K562 (cell line): ENCODE results near the gene PLEKHA6.

Source experiments
- JUN ChIP-seq, 2 experiments: sonication (generic) in 1 of 2; formaldehyde crosslinking in 1 of 2; IDR thresholded peaks; 2 replicates each; pipeline versions ENCODE4 v1.6.1 to v1.8.0; 2012 to 2022; ENCODE audit warnings: borderline replicate concordance in 2 of 2, mild to moderate bottlenecking in 2 of 2, improper control_type of control experiment in 1 of 2, low read depth in 1 of 2, low read length in 1 of 2, missing genetic modification reagents in 1 of 2
- RBBP5 ChIP-seq: fragments of 200-600 bp; sonication (generic); IDR thresholded peaks from 2 replicates; pipeline ENCODE4 v1.6.1; 2012; ENCODE audit warnings: borderline replicate concordance, mild to moderate bottlenecking, low read length, control low read depth, inconsistent platforms; ENCODE audit not compliant: insufficient read depth, poor library complexity, severe bottlenecking
- TF ChIP-seq, protein P1 (sequence below), 2 experiments: fragments of 450-650 bp; IDR thresholded peaks; 2 replicates each; pipeline ENCODE4 v1.6.1; 2016
- TF ChIP-seq, protein P2 (sequence below), 2 experiments: fragments of 450-650 bp in 1 of 2; sonication (generic) in 1 of 2; formaldehyde crosslinking; conservative IDR thresholded peaks; 2 replicates each; pipeline versions ENCODE4 v1.4.0 to v1.8.1; 2020 to 2022; ENCODE audit warnings: mild to moderate bottlenecking in 1 of 2, missing genetic modification reagents in 1 of 2

GRCh38 chr1:204404629-204405028 lies 44.9 kb upstream of the PLEKHA6 start:
- TF ChIP-seq, protein P1, sequence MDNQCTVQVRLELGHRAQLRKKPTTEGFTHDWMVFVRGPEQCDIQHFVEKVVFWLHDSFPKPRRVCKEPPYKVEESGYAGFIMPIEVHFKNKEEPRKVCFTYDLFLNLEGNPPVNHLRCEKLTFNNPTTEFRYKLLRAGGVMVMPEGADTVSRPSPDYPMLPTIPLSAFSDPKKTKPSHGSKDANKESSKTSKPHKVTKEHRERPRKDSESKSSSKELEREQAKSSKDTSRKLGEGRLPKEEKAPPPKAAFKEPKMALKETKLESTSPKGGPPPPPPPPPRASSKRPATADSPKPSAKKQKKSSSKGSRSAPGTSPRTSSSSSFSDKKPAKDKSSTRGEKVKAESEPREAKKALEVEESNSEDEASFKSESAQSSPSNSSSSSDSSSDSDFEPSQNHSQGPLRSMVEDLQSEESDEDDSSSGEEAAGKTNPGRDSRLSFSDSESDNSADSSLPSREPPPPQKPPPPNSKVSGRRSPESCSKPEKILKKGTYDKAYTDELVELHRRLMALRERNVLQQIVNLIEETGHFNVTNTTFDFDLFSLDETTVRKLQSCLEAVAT (IDR thresholded peaks at IDR 0.05): no peak
- TF ChIP-seq, protein P2, sequence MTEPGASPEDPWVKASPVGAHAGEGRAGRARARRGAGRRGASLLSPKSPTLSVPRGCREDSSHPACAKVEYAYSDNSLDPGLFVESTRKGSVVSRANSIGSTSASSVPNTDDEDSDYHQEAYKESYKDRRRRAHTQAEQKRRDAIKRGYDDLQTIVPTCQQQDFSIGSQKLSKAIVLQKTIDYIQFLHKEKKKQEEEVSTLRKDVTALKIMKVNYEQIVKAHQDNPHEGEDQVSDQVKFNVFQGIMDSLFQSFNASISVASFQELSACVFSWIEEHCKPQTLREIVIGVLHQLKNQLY (CRISPR knock-in tag; conservative IDR thresholded peaks at IDR 0.05): no peak
- TF ChIP-seq RBBP5: no peak
- TF ChIP-seq JUN (IDR thresholded peaks at IDR 0.05; ENCODE audit: borderline replicate concordance, low read depth, low read length): no peak
- no peak for TF ChIP-seq JUN (CRISPR knock-in tag; IDR thresholded peaks at IDR 0.05; ENCODE audit: borderline replicate concordance)
